ENCODE data around the gene MGST3.
A peak's percentile ranks its signal among the peaks of the same experiment; 100 is the strongest.
"Not testable (repeated sequence)": the region's sequence is repeated elsewhere in the genome, so short reads cannot be mapped to it uniquely, and the experiment has no call there.

The MGST3 gene

GRCh38 chr1:165598676-165599059 lies 32.4 kb upstream of the MGST3 start:
- TF ChIP-seq CTCF (IDR thresholded peaks at IDR 0.05; ENCODE audit: low read depth, low read length): no peak
- peak overlapping the region; percentile 66 for H3K4me3 ChIP-seq (ENCODE audit: low read depth, low read length)

GRCh38 chr1:165600793-165601192 lies 30.2 kb upstream of the MGST3 start:
- no peak overlapping the region for H3K4me3 ChIP-seq (ENCODE audit: low read depth, low read length)
- TF ChIP-seq CTCF (IDR thresholded peaks at IDR 0.05; ENCODE audit: low read depth, low read length): no peak

- no peak overlapping the region for H3K4me3 ChIP-seq (ENCODE audit: low read depth, low read length)
- TF ChIP-seq CTCF (IDR thresholded peaks at IDR 0.05; ENCODE audit: low read depth, low read length): no peak
Observed at GRCh38 chr1:165603810-165604209, 27.2 kb upstream of the MGST3 start.

GRCh38 chr1:165605246-165605645 lies 25.8 kb upstream of the MGST3 start:
- no peak for TF ChIP-seq CTCF (IDR thresholded peaks at IDR 0.05; ENCODE audit: low read depth, low read length)
- H3K4me3 ChIP-seq (ENCODE audit: low read depth, low read length): no peak overlapping the region

GRCh38 chr1:165606676-165607075 lies 24.4 kb upstream of the MGST3 start:
- H3K4me3 ChIP-seq (ENCODE audit: low read depth, low read length): not testable (repeated sequence)

GRCh38 chr1:165610866-165611265 lies 20.2 kb upstream of the MGST3 start:
- no peak overlapping the region for H3K4me3 ChIP-seq (ENCODE audit: low read depth, low read length)

GRCh38 chr1:165612062-165612461 lies 19.0 kb upstream of the MGST3 start:
- TF ChIP-seq CTCF (IDR thresholded peaks at IDR 0.05; ENCODE audit: low read depth, low read length): no peak
- no peak overlapping the region for H3K4me3 ChIP-seq (ENCODE audit: low read depth, low read length)

More at GRCh38 chr1:165610866-165611265, 20.2 kb upstream of the MGST3 start:
- no peak for TF ChIP-seq CTCF (IDR thresholded peaks at IDR 0.05; ENCODE audit: low read depth, low read length)

- TF ChIP-seq CTCF (IDR thresholded peaks at IDR 0.05; ENCODE audit: low read depth, low read length): no peak
- H3K4me3 ChIP-seq (ENCODE audit: low read depth, low read length): no peak overlapping the region
Observed at GRCh38 chr1:165616054-165616612, 14.9 kb upstream of the MGST3 start.

Measured in WI38 (cell line).